Measurements from ENCODE around the gene KCND2.

Gene KCND2

GRCh38 chr7:120320218-120320961 is 47.4 kb downstream of the KCND2 start:
- no peak overlapping the region for H3K4me3 ChIP-seq (ENCODE audit: low read depth, low read length)
- no peak for DNase-seq (ENCODE audit: low read depth)
- TF ChIP-seq MYC (IDR thresholded peaks at IDR 0.05; ENCODE audit: low read depth, low read length) (no peak), MAX (IDR thresholded peaks at IDR 0.05; ENCODE audit: low read depth, low read length) (no peak), POLR2A (IDR thresholded peaks at IDR 0.05; ENCODE audit: extremely low read depth, insufficient read length) (no peak), CTCF (IDR thresholded peaks at IDR 0.05; ENCODE audit: low read depth, low read length) (no peak)

- H3K4me3 ChIP-seq (ENCODE audit: low read depth, low read length), result no peak overlapping the region
- no peak for DNase-seq (ENCODE audit: low read depth)
- no peak for TF ChIP-seq MAX (IDR thresholded peaks at IDR 0.05; ENCODE audit: low read depth, low read length)
- TF ChIP-seq POLR2A (IDR thresholded peaks at IDR 0.05; ENCODE audit: extremely low read depth, insufficient read length), result no peak
- no peak for TF ChIP-seq CTCF (IDR thresholded peaks at IDR 0.05; ENCODE audit: low read depth, low read length)
- TF ChIP-seq MYC (IDR thresholded peaks at IDR 0.05; ENCODE audit: low read depth, low read length), result no peak
Observed at GRCh38 chr7:120327054-120327453, 54.1 kb downstream of the KCND2 start.

DNA sequence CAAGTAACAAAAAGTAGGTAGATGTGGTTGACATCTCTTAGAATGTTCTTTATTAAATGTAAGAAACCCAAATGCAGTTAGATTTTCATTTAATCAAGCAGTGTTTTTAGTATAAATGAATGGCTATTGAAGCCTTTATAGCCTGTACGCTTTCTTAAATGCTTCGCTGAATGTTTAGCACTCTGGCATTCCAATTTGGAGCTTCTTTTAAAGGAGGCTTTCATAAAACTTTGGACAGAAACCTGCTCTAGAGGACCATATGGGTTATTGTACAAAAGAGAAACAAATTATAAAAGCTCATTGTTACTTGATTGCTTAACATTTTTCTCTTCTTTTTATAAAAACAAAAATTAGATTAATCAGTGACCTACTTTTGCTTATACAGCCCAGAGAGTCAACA is 59.5 kb downstream of the KCND2 start:
- TF ChIP-seq CTCF (IDR thresholded peaks at IDR 0.05; ENCODE audit: low read depth, low read length) (no peak), MYC (IDR thresholded peaks at IDR 0.05; ENCODE audit: low read depth, low read length) (no peak), POLR2A (IDR thresholded peaks at IDR 0.05; ENCODE audit: extremely low read depth, insufficient read length) (no peak), MAX (IDR thresholded peaks at IDR 0.05; ENCODE audit: low read depth, low read length) (no peak)
- DNase-seq (ENCODE audit: low read depth), result no peak
- H3K4me3 ChIP-seq (ENCODE audit: low read depth, low read length), result no peak overlapping the region

- TF ChIP-seq POLR2A (IDR thresholded peaks at IDR 0.05; ENCODE audit: extremely low read depth, insufficient read length), result no peak
- no peak for TF ChIP-seq MAX (IDR thresholded peaks at IDR 0.05; ENCODE audit: low read depth, low read length)
- TF ChIP-seq CTCF (IDR thresholded peaks at IDR 0.05; ENCODE audit: low read depth, low read length), result no peak
- no peak for TF ChIP-seq MYC (IDR thresholded peaks at IDR 0.05; ENCODE audit: low read depth, low read length)
- DNase-seq (ENCODE audit: low read depth), result no peak
- H3K4me3 ChIP-seq (ENCODE audit: low read depth, low read length), result no peak overlapping the region
Observed at GRCh38 chr7:120334475-120334874, 61.5 kb downstream of the KCND2 start.

- no peak overlapping the region for H3K4me3 ChIP-seq (ENCODE audit: low read depth, low read length)
- peak; percentile 42 for DNase-seq (ENCODE audit: low read depth)
- no peak for TF ChIP-seq MAX (IDR thresholded peaks at IDR 0.05; ENCODE audit: low read depth, low read length)
- TF ChIP-seq POLR2A (IDR thresholded peaks at IDR 0.05; ENCODE audit: extremely low read depth, insufficient read length), result no peak
- TF ChIP-seq CTCF (IDR thresholded peaks at IDR 0.05; ENCODE audit: low read depth, low read length), result peak; percentile 64
Observed at GRCh38 chr7:120337308-120337907, 64.4 kb downstream of the KCND2 start.

Data from NB4 (cell line).